Nephron (organoid): ENCODE measurements around the gene POLH.
"Not testable (repeated sequence)": the region's sequence is repeated elsewhere in the genome, so short reads cannot be mapped to it uniquely, and the experiment has no call there.

Experiments
- H3K27ac Mint-ChIP-seq, 3 experiments: 2 replicates each; pipeline ENCODE4 v1.8.0; 2020; ENCODE audit warnings: mixed read lengths in 3 of 3, mild to moderate bottlenecking in 2 of 3, moderate library complexity in 1 of 3
- H3K27me3 Mint-ChIP-seq: 2 replicates; pipeline ENCODE4 v1.8.0; 2021; ENCODE audit warnings: low read depth, mild to moderate bottlenecking, moderate library complexity, mixed read lengths
- H3K36me3 Mint-ChIP-seq: 2 replicates; pipeline ENCODE4 v1.8.0; 2020; ENCODE audit warnings: low read depth, mixed read lengths
- H3K4me1 Mint-ChIP-seq: 2 replicates; pipeline ENCODE4 v1.8.0; 2020; ENCODE audit warnings: mixed read lengths
- H3K4me3 Mint-ChIP-seq, 3 experiments: 2 replicates each; pipeline ENCODE4 v1.8.0; 2020; ENCODE audit warnings: mild to moderate bottlenecking in 3 of 3, mixed read lengths in 3 of 3, moderate library complexity in 2 of 3
- H3K9me3 Mint-ChIP-seq: 2 replicates; pipeline ENCODE4 v1.8.0; 2020; ENCODE audit warnings: mixed read lengths
- TF ChIP-seq, protein P1 (sequence below), 3 experiments: fragments of 200-600 bp; sonication (generic); IDR thresholded peaks; one replicate each; pipeline ENCODE4 v1.5.0; 2021; ENCODE audit warnings: antibody characterized with exemption in 3 of 3; ENCODE audit not compliant: unreplicated experiment in 3 of 3

The POLH gene

DNA sequence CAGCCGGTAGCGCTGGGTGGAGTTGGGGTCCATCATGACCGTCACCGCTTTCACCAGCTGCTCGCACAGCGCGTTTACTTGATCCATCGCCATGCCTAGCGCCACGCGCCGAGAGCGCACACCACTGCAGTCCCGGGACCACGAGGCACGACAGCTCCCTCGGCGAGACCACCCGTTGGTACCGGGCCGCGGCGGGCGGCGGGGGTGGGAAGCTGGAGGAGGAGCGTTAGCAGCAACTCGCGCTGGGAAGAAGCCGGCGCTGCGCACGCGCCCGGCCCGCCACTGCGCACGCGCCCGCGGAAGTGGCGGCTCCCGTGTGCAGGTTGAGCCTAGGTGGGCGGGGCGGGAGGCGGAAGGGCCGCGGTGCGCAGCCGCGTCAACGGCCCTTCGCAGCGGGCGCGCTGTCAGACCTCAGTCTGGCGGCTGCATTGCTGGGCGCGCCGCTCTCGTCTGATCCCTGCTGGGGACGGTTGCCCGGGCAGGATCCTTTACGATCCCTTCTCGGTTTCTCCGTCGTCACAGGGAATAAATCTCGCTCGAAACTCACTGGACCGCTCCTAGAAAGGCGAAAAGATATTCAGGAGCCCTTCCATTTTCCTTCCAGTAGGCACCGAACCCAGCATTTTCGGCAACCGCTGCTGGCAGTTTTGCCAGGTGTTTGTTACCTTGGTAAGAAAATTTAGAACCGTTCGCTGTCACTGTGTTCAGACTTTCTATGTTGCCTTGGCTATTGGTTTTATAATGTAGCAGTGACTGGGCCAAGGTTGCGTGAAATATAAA, at the start of gene POLH, which contains the start of gene XPO5:
POLH (plus strand) TSS at position 414 of the 780 bp plus-strand sequence. CDS start 6,135 bp downstream, outside the sequence.
XPO5 (minus strand) TSS at position 267 of the 780 bp plus-strand sequence; CDS start at position 93, 174 bp downstream.
- peak within 1 kb of the TSS; percentile 76 to 91 (median 90) for H3K27ac Mint-ChIP-seq
- no peaks in the 10 kb centered on the region for H3K27me3 Mint-ChIP-seq
- H3K4me1 Mint-ChIP-seq, result peaks cover 25% of the 10 kb centered on the region
- TF ChIP-seq, protein P1, sequence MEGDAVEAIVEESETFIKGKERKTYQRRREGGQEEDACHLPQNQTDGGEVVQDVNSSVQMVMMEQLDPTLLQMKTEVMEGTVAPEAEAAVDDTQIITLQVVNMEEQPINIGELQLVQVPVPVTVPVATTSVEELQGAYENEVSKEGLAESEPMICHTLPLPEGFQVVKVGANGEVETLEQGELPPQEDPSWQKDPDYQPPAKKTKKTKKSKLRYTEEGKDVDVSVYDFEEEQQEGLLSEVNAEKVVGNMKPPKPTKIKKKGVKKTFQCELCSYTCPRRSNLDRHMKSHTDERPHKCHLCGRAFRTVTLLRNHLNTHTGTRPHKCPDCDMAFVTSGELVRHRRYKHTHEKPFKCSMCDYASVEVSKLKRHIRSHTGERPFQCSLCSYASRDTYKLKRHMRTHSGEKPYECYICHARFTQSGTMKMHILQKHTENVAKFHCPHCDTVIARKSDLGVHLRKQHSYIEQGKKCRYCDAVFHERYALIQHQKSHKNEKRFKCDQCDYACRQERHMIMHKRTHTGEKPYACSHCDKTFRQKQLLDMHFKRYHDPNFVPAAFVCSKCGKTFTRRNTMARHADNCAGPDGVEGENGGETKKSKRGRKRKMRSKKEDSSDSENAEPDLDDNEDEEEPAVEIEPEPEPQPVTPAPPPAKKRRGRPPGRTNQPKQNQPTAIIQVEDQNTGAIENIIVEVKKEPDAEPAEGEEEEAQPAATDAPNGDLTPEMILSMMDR (IDR thresholded peaks at IDR 0.05; ENCODE audit: unreplicated experiment in 3 of 3), result no peak
- peak within 1 kb of the TSS; percentile 96 to 98 (median 96) for H3K4me3 Mint-ChIP-seq
- peaks cover 25% of the 10 kb centered on the region for H3K36me3 Mint-ChIP-seq
- no peaks in the 10 kb centered on the region for H3K9me3 Mint-ChIP-seq

DNA sequence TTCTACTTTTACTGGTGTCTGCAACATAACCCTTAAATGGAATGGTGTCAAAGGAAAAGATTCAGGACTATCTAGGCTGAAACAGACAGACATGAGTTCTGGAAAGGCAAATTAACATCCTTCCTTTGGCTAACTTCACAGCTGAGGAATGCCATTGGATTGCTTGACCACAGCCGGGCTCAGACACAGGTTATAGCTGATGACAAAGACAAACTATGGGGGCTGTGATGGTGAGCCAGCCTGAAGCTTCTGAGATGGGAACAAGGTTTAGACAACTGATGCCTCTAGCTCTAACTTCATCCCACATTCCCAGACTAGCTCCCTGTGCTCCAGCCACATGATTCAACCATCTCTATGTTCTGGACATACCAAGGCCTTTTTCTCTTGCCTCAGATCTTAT, 43.8 kb upstream of the POLH start:
- Mint-ChIP-seq H3K9me3 (no peaks in the 10 kb centered on the region), H3K27me3 (peaks cover 3% of the 10 kb centered on the region), H3K27ac (no peak overlapping the region), H3K36me3 (peaks cover 50% of the 10 kb centered on the region), H3K4me3 (no peak overlapping the region), H3K4me1 (no peaks in the 10 kb centered on the region)
- TF ChIP-seq, protein P1 (IDR thresholded peaks at IDR 0.05; ENCODE audit: unreplicated experiment in 3 of 3), result no peak

GRCh38 chr6:43538986-43539385, 37.0 kb upstream of the POLH start:
- not testable (repeated sequence) for H3K4me3 Mint-ChIP-seq, H3K9me3 Mint-ChIP-seq, H3K27me3 Mint-ChIP-seq, H3K4me1 Mint-ChIP-seq, H3K27ac Mint-ChIP-seq
- H3K36me3 Mint-ChIP-seq, result peaks cover 41% of the 10 kb centered on the region

DNA sequence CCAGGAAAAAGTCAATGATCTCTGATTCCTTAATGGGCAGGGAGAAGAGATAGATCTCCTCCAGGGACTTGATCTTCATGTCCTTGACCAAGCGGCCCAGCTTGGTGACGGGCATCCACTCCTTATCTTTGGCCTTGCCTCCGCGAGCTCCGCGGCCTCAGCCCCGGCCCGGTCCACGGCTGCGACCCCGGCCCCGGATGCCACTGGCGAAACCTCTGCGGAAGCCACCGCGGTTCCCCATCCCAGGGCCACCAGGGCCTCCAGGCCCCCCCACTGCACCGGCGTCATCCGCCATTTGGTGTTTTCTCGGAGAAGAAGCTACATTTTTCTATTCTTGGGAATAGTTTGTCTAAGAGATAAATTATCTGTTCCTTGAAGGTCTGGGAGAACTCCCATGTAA, 36.6 kb upstream of the POLH start:
- H3K9me3 Mint-ChIP-seq, H3K27me3 Mint-ChIP-seq, H3K4me1 Mint-ChIP-seq, H3K4me3 Mint-ChIP-seq, H3K27ac Mint-ChIP-seq: not testable (repeated sequence)
- H3K36me3 Mint-ChIP-seq, result peaks cover 42% of the 10 kb centered on the region

GRCh38 chr6:43540507-43540906, 35.5 kb upstream of the POLH start:
- Mint-ChIP-seq H3K27ac (no peak overlapping the region), H3K4me1 (no peaks in the 10 kb centered on the region), H3K4me3 (no peak overlapping the region), H3K36me3 (peaks cover 42% of the 10 kb centered on the region), H3K27me3 (no peaks in the 10 kb centered on the region), H3K9me3 (no peaks in the 10 kb centered on the region)
- TF ChIP-seq, protein P1 (IDR thresholded peaks at IDR 0.05; ENCODE audit: unreplicated experiment in 3 of 3), result no peak

GRCh38 chr6:43541774-43542471, 34.1 kb upstream of the POLH start:
- Mint-ChIP-seq H3K4me1 (no peaks in the 10 kb centered on the region), H3K9me3 (no peaks in the 10 kb centered on the region)

More at GRCh38 chr6:43541774-43542471, 34.1 kb upstream of the POLH start:
- Mint-ChIP-seq H3K4me3 (no peak overlapping the region), H3K36me3 (peaks cover 53% of the 10 kb centered on the region), H3K27me3 (no peaks in the 10 kb centered on the region), H3K27ac (no peak overlapping the region)
- TF ChIP-seq, protein P1 (IDR thresholded peaks at IDR 0.05; ENCODE audit: unreplicated experiment in 3 of 3), result no peak
